GM19395 (cell line): ENCODE measurements around the gene RADX.
"Not testable (repeated sequence)": the region's sequence is repeated elsewhere in the genome, so short reads cannot be mapped to it uniquely, and the experiment has no call there.

Source experiments
- ATAC-seq: cut with Tn5 transposase; IDR thresholded peaks from one replicate; pipeline ENCODE4 v1.9.1; 2021; ENCODE audit warnings: mild to moderate bottlenecking, moderate library complexity; ENCODE audit not compliant: unreplicated experiment

Gene RADX, protein sequence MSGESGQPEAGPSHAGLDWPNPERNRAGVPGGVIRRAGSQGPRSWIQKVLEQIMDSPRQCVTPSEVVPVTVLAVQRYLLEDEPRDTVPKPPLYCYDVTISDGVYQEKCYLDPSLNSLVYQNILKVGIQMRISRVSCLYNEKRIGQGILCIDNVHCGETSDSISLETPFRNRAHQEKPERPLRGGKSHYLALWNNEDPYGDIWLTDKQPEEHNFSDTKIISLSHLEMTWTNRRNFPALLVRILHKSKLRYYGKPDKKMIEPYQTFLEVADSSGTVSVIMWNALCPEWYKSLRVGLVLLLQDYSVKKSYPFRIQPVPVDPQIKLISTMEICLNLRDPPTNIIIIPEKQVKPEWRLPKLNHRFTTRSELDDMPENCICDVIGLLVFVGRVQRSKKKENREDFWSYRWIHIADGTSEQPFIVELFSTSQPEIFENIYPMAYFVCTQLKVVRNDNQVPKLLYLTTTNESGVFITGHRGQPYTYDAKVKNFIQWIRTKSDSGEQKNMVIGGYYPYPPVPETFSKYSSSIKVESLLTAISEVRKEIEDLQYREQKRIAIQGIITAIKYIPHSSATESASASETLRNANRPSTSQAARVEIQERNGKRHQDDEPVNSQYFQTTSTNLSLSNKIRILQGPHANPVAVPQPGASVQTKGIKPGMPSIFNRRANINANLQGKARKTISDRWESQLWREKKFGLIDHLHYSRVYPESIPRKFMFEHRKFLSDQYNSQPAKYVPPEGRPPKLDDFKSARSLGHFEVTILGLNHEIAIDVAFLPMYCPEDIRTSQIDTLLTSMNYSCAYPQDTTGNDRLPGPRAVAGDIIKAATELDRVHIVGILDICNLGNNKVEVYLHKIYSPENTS

GRCh38 chrX:106611679-106612392 lies at the start of gene RADX:
Gene RADX (plus strand): TSS chrX:106611978. CDS start chrX:106612081, 103 bp downstream.
- ATAC-seq = peak; percentile 95

- ATAC-seq = no peak
Observed at GRCh38 chrX:106564986-106565385, 46.8 kb upstream of the RADX start.

- no peak for ATAC-seq
Observed at GRCh38 chrX:106566362-106566761, 45.4 kb upstream of the RADX start.

DNA sequence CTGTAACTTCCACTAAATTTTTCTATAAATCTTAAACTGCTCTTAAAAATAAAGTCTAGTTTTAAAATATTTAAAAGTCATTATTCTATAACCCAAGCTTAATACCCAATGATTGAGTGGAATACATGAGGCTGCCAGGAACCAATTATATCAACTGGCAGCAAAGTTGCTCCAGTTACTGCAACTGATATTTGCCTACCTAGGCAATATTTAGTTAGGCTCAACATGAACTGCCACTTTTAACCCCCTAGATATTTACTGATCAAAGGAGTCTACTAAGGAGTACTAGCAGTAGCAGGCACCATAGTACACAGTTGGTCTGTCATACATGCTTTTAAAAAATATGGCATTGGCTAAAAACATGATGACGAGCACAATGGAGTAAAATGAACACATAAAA lies 29.9 kb upstream of the RADX start:
- no peak for ATAC-seq

GRCh38 chrX:106585478-106585877 lies 26.3 kb upstream of the RADX start:
- no peak for ATAC-seq

- ATAC-seq = no peak
Observed at GRCh38 chrX:106588801-106589200, 23.0 kb upstream of the RADX start.

DNA sequence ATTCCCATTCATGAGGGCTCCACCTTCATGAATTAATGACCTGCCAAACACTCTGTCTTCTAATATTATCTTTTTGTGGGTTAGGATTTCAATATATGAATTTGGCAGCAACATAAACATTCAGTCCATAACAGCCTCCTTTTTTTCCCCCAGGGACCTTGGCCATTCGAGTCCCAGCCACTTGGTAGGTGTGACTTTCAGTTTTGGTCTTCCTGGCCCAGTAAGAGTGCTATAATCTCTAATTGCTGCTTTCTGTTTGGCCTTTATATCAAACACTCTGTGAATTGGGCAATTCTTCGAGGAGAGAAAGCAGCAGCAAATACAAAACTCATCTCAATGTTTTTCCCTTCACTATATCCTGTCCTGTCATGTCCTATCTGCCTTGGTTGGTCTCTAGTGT lies 12.4 kb upstream of the RADX start:
- ATAC-seq = no peak

DNA sequence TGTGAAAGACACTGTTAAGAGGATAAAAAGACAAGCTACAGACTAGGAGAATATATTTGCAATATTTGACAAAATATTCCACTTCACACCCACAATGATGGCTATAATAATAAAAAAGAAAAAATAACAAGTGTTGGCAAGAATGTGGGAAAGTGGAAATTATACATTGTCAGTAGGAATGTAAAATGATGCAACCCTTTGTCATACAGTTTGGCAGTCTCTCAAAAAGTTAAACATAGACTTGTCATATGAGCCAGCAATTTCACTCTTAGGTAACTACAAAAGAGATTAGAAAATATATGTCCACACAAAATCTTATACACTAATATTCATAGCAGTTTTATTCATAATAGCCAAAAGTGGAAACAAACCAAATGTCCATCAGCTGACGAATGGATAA lies 5.2 kb upstream of the RADX start:
- ATAC-seq = no peak

DNA sequence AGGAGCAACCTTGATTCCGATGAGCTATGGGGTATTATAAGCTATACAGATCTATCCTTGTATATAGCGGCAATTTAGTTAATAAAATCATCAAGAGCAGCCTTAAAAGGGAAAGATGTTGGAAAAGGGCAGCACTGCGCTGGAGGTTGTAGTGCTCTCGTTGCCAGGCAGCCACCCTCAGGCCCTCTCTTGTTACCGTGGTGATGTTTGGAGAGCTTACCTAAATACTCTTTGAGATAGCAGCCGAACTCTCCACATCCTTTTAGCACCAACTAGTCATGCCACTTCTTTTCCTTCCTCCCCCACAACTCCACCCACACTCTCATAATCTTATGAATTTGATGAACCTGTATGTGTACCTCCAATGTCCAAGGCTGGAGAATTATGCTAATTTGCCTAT lies 3.8 kb upstream of the RADX start:
- ATAC-seq = no peak

GRCh38 chrX:106611317-106611678 lies 480 bp upstream of the RADX start:
- peak; percentile 25 for ATAC-seq

- peak; percentile 35 for ATAC-seq
Observed at GRCh38 chrX:106612393-106612763, 600 bp downstream of the RADX start.

GRCh38 chrX:106613277-106613676 lies 1.5 kb downstream of the RADX start:
- ATAC-seq = no peak

GRCh38 chrX:106615041-106615440 lies 3.3 kb downstream of the RADX start:
- no peak for ATAC-seq

DNA sequence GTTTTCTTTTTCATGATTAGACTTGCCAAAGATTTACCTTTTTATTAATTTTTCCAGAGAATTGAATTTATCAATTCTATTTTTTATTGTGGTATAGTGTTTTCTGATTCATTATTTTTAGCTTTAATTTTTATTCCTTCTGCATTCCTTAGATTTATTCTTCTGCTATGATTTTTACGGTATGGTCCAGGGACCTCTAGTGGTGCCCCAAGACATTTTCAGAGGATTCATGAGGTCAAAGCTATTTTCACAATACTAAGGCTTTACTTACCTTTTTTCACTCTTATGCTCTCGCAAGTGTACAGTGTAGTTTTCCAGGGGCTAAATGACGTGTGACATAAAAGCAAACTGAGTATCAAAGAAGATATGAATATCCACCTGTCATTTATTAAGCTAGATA lies 8.0 kb downstream of the RADX start:
- ATAC-seq = no peak

- ATAC-seq = no peak
Observed at GRCh38 chrX:106621836-106622235, 10.1 kb downstream of the RADX start.

- no peak for ATAC-seq
Observed at GRCh38 chrX:106626789-106627188, 15.0 kb downstream of the RADX start.

DNA sequence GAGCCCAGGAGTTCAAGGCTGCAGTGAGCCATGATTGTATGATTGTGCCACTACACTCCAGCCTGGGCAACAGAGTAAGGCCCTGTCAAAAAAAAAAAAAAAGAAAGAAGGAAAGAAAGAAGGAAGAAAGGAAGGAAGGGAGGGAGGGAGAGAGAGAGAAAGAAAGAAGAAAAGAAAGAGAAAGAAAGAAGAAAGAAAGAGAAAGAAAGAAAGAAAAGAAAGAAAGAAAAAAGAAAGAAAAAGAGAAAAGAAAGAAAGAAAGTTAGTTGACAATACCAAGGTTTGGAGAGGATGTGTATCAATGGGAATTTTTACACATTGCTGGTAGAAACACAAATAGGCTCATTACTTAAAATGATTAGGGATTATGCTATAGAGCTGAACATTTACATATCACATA lies 19.8 kb downstream of the RADX start:
- no peak for ATAC-seq

- peak; percentile 99 for ATAC-seq
Observed at GRCh38 chrX:106649523-106650428, 38.0 kb downstream of the RADX start.

DNA sequence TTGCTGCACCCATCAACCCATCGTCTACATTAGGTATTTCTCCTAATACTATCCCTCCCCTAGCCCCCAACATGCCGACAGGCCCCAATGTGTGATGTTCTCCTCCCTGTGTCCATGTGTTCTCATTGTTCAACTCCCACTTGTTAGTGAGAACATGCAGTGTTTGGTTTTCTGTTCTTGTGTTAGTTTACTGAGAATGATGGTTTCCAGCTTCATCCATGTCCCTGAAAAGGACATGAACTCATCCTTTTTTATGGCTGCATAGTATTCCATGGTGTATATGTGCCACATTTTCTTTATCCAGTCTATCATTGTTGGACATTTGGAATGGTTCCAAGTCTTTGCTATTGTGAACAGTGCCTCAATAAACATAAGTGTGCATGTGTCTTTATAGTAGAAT lies 41.8 kb downstream of the RADX start:
- ATAC-seq = not testable (repeated sequence)

- no peak for ATAC-seq
Observed at GRCh38 chrX:106670631-106671030, 58.9 kb downstream of the RADX start.
